ENCODE data around the gene CFAP61.

The CFAP61 gene

DNA sequence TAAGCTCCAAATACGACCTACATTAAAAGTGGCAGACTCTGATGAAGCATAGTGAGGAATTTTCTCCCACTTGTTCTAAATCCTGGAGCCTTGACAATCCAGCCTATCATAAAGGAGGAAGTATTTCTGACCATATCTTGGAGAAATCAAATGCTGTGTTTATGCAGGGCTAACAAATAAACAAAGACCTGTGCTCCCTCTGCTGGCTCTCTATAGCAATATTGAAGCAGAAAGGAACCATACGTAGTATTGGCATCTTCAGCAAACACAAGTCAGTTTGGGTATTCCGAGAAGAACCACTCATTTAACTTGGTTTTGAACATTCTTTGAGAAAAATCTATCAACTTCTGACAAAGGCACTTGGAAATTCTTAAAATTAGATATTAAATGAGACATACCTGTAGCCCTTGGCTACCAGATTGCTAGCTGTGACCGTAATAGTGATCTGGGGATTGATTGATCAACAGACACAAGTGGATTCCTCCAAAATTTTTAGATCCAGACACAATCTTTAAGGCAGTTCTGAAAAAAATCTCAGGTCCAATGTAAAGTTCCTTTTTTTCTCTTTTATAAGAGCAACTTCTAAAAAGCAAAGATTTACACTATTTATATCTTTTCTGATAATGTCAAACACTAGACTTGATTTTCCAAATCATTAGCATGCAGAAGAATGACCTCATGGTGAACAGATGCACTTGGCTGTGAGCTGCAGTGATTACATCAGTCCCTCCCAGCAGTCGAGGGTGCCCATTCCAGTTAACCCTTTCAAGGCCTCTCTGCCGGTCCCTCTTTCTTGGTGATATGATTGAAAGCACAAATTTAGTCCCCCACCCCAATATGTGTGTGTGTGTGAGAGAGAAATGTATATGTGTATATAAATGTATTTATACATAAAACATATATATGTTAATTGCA lies 355.8 kb downstream of the CFAP61 start:
- peak; percentile 43 for DNase-seq

DNA sequence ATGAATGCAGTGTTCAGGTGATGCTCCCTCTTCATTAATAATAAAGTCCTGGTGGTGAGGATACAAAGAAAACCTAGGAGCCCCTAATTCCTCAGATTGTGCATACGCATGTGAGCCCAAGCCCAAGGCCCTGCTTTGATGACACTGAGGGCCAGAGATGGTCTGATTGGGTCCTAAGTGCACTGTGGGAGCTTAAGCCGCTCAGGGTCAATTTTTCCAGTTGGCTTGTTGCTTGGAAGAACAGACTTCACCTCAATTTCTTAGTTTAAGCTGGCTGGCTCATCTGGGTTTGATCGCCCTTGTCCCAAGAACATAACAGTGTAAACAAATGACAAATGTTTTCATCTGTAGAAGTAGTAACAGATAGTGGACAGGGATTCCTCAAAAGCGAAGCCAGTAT lies 357.0 kb downstream of the CFAP61 start:
- DNase-seq = no peak

Measured in NCI-H2227 treated with DMSO at 0.1 percent for 48 hours (cell line).